Adipocyte (in vitro differentiated cells): ENCODE data around the gene MAP3K3.

ENCODE experiments used
- DNase-seq: peaks from one replicate; pipeline ENCODE4 v3.0.0-alpha.2; 2015; ENCODE audit warnings: low read depth
- H3K27me3 ChIP-seq: replicated peaks from 2 replicates; pipeline ENCODE4 v1.7.0; 2013; ENCODE audit warnings: mild to moderate bottlenecking, low read length, moderate library complexity; ENCODE audit not compliant: control insufficient read depth, insufficient read depth
- H3K36me3 ChIP-seq: 2 replicates; pipeline ENCODE4 v1.7.0; 2013; ENCODE audit warnings: low read length, mild to moderate bottlenecking, moderate library complexity; ENCODE audit not compliant: control insufficient read depth, insufficient read depth, severe bottlenecking
- H3K4me1 ChIP-seq: 2 replicates; pipeline ENCODE4 v1.7.0; 2013; ENCODE audit warnings: mild to moderate bottlenecking, low read length, moderate library complexity; ENCODE audit not compliant: control insufficient read depth, insufficient read depth
- H3K4me3 ChIP-seq: 2 replicates; pipeline ENCODE4 v1.7.0; 2013; ENCODE audit warnings: mild to moderate bottlenecking, low read length, moderate library complexity
- H3K9ac ChIP-seq: 2 replicates; pipeline ENCODE4 v1.7.0; 2013; ENCODE audit warnings: mild to moderate bottlenecking, low read length, moderate library complexity
- H3K9me3 ChIP-seq: 2 replicates; pipeline ENCODE4 v1.7.0; 2013; ENCODE audit warnings: mild to moderate bottlenecking, low read length, moderate library complexity; ENCODE audit not compliant: control insufficient read depth

The MAP3K3 gene

GRCh38 chr17:63659850-63660249 lies 37.6 kb downstream of the MAP3K3 start:
- Histone ChIP-seq H3K9ac (no peak overlapping the region), H3K4me1 (peaks cover 10% of the 10 kb centered on the region), H3K36me3 (peaks cover 47% of the 10 kb centered on the region), H3K27me3 (no peaks in the 10 kb centered on the region), H3K4me3 (no peak overlapping the region), H3K9me3 (no peaks in the 10 kb centered on the region)
- DNase-seq = no peak

- Histone ChIP-seq H3K4me1 (peaks cover 10% of the 10 kb centered on the region), H3K4me3 (no peak overlapping the region), H3K9ac (no peak overlapping the region), H3K9me3 (no peaks in the 10 kb centered on the region), H3K27me3 (no peaks in the 10 kb centered on the region), H3K36me3 (peaks cover 63% of the 10 kb centered on the region)
- no peak for DNase-seq
These were observed 43.5 kb downstream of the MAP3K3 start for GRCh38 chr17:63665527-63666214.

GRCh38 chr17:63672856-63673255 lies 50.6 kb downstream of the MAP3K3 start:
- Histone ChIP-seq H3K36me3 (peaks cover 38% of the 10 kb centered on the region), H3K27me3 (no peaks in the 10 kb centered on the region), H3K9me3 (no peaks in the 10 kb centered on the region), H3K4me3 (no peak overlapping the region), H3K9ac (no peak overlapping the region), H3K4me1 (peaks cover 21% of the 10 kb centered on the region)
- DNase-seq = no peak

GRCh38 chr17:63675231-63675606 lies 53.0 kb downstream of the MAP3K3 start:
- H3K27me3 ChIP-seq = no peaks in the 10 kb centered on the region
- H3K9ac ChIP-seq = peak overlapping the region; percentile 51
- no peaks in the 10 kb centered on the region for H3K9me3 ChIP-seq
- DNase-seq = no peak
- H3K36me3 ChIP-seq = peaks cover 32% of the 10 kb centered on the region
- H3K4me3 ChIP-seq = peak overlapping the region; percentile 30
- peaks cover 21% of the 10 kb centered on the region for H3K4me1 ChIP-seq

- Histone ChIP-seq H3K4me3 (peak overlapping the region; percentile 46), H3K4me1 (peaks cover 21% of the 10 kb centered on the region), H3K9ac (peak overlapping the region; percentile 51), H3K9me3 (no peaks in the 10 kb centered on the region), H3K36me3 (peaks cover 32% of the 10 kb centered on the region), H3K27me3 (no peaks in the 10 kb centered on the region)
- peak; percentile 91 for DNase-seq
These were observed 53.7 kb downstream of the MAP3K3 start for GRCh38 chr17:63675607-63676546.

- H3K9ac ChIP-seq = peak overlapping the region; percentile 26
- H3K4me3 ChIP-seq = peak overlapping the region; percentile 46
- H3K36me3 ChIP-seq = peaks cover 34% of the 10 kb centered on the region
- no peaks in the 10 kb centered on the region for H3K27me3 ChIP-seq
- DNase-seq = no peak
- H3K9me3 ChIP-seq = no peaks in the 10 kb centered on the region
- H3K4me1 ChIP-seq = peaks cover 21% of the 10 kb centered on the region
These were observed 54.4 kb downstream of the MAP3K3 start for GRCh38 chr17:63676584-63676983.

GRCh38 chr17:63679214-63679613 lies 57.0 kb downstream of the MAP3K3 start:
- Histone ChIP-seq H3K27me3 (no peaks in the 10 kb centered on the region), H3K36me3 (peaks cover 48% of the 10 kb centered on the region), H3K9me3 (no peaks in the 10 kb centered on the region), H3K9ac (no peak overlapping the region), H3K4me1 (peaks cover 21% of the 10 kb centered on the region), H3K4me3 (no peak overlapping the region)
- DNase-seq = no peak

GRCh38 chr17:63680700-63681099 lies 58.5 kb downstream of the MAP3K3 start:
- H3K36me3 ChIP-seq = peaks cover 51% of the 10 kb centered on the region

GRCh38 chr17:63681530-63681929 lies 59.3 kb downstream of the MAP3K3 start:
- H3K36me3 ChIP-seq = peaks cover 56% of the 10 kb centered on the region
- H3K4me3 ChIP-seq = no peak overlapping the region
- H3K9ac ChIP-seq = no peak overlapping the region
- H3K9me3 ChIP-seq = no peaks in the 10 kb centered on the region
- H3K4me1 ChIP-seq = peaks cover 11% of the 10 kb centered on the region
- no peak for DNase-seq
- no peaks in the 10 kb centered on the region for H3K27me3 ChIP-seq

More at GRCh38 chr17:63680700-63681099, 58.5 kb downstream of the MAP3K3 start:
- no peaks in the 10 kb centered on the region for H3K27me3 ChIP-seq
- H3K9ac ChIP-seq = no peak overlapping the region
- H3K4me3 ChIP-seq = no peak overlapping the region
- H3K4me1 ChIP-seq = peaks cover 14% of the 10 kb centered on the region
- H3K9me3 ChIP-seq = no peaks in the 10 kb centered on the region
- no peak for DNase-seq

GRCh38 chr17:63682441-63682840 lies 60.2 kb downstream of the MAP3K3 start:
- no peaks in the 10 kb centered on the region for H3K9me3 ChIP-seq
- H3K27me3 ChIP-seq = no peaks in the 10 kb centered on the region
- H3K9ac ChIP-seq = no peak overlapping the region
- H3K4me3 ChIP-seq = no peak overlapping the region
- DNase-seq = no peak
- peaks cover 48% of the 10 kb centered on the region for H3K36me3 ChIP-seq
- peaks cover 9% of the 10 kb centered on the region for H3K4me1 ChIP-seq

GRCh38 chr17:63682981-63683380 lies 60.8 kb downstream of the MAP3K3 start:
- H3K36me3 ChIP-seq = peaks cover 45% of the 10 kb centered on the region
- no peak for DNase-seq
- H3K4me3 ChIP-seq = no peak overlapping the region
- H3K4me1 ChIP-seq = peaks cover 9% of the 10 kb centered on the region
- no peak overlapping the region for H3K9ac ChIP-seq
- no peaks in the 10 kb centered on the region for H3K9me3 ChIP-seq
- H3K27me3 ChIP-seq = no peaks in the 10 kb centered on the region
